Nephron (organoid): ENCODE data around the gene TAS2R40.

Experiments
- H3K27ac Mint-ChIP-seq, 3 experiments: 2 replicates each; pipeline ENCODE4 v1.8.0; 2020; ENCODE audit warnings: mixed read lengths in 3 of 3, mild to moderate bottlenecking in 2 of 3, moderate library complexity in 1 of 3
- H3K27me3 Mint-ChIP-seq: 2 replicates; pipeline ENCODE4 v1.8.0; 2021; ENCODE audit warnings: low read depth, mild to moderate bottlenecking, moderate library complexity, mixed read lengths
- H3K36me3 Mint-ChIP-seq: 2 replicates; pipeline ENCODE4 v1.8.0; 2020; ENCODE audit warnings: low read depth, mixed read lengths
- H3K4me1 Mint-ChIP-seq: 2 replicates; pipeline ENCODE4 v1.8.0; 2020; ENCODE audit warnings: mixed read lengths
- H3K4me3 Mint-ChIP-seq, 3 experiments: 2 replicates each; pipeline ENCODE4 v1.8.0; 2020; ENCODE audit warnings: mild to moderate bottlenecking in 3 of 3, mixed read lengths in 3 of 3, moderate library complexity in 2 of 3
- H3K9me3 Mint-ChIP-seq: 2 replicates; pipeline ENCODE4 v1.8.0; 2020; ENCODE audit warnings: mixed read lengths
- TF ChIP-seq, protein P1 (sequence below), 3 experiments: fragments of 200-600 bp; sonication (generic); IDR thresholded peaks; one replicate each; pipeline ENCODE4 v1.5.0; 2021; ENCODE audit warnings: antibody characterized with exemption in 3 of 3; ENCODE audit not compliant: unreplicated experiment in 3 of 3

TAS2R40 gene

DNA sequence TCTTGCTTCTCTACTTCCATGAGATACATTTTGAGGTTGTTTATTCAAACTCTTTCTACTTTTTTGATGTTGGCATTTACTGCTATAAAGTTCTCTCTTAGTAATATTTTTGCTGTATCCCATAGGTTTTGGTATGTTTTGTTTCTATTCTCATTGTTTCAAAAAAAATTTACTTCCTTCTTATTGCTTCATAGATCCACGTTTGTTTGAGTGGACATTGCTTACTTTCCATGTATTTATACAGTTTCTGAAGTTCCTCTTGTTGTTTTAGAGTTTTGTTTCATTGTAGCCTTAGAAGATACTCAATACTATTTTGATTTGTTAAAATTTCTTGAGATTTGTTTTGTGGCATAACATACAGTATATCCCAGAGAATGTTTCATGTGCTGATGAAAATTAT lies 13.7 kb downstream of the TAS2R40 start:
- TF ChIP-seq, protein P1, sequence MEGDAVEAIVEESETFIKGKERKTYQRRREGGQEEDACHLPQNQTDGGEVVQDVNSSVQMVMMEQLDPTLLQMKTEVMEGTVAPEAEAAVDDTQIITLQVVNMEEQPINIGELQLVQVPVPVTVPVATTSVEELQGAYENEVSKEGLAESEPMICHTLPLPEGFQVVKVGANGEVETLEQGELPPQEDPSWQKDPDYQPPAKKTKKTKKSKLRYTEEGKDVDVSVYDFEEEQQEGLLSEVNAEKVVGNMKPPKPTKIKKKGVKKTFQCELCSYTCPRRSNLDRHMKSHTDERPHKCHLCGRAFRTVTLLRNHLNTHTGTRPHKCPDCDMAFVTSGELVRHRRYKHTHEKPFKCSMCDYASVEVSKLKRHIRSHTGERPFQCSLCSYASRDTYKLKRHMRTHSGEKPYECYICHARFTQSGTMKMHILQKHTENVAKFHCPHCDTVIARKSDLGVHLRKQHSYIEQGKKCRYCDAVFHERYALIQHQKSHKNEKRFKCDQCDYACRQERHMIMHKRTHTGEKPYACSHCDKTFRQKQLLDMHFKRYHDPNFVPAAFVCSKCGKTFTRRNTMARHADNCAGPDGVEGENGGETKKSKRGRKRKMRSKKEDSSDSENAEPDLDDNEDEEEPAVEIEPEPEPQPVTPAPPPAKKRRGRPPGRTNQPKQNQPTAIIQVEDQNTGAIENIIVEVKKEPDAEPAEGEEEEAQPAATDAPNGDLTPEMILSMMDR (IDR thresholded peaks at IDR 0.05; ENCODE audit: unreplicated experiment in 3 of 3), result no peak
- Mint-ChIP-seq H3K4me3 (no peak overlapping the region), H3K36me3 (no peaks in the 10 kb centered on the region), H3K27me3 (peaks cover 5% of the 10 kb centered on the region), H3K9me3 (peaks cover 28% of the 10 kb centered on the region), H3K27ac (no peak overlapping the region), H3K4me1 (peaks cover 10% of the 10 kb centered on the region)

DNA sequence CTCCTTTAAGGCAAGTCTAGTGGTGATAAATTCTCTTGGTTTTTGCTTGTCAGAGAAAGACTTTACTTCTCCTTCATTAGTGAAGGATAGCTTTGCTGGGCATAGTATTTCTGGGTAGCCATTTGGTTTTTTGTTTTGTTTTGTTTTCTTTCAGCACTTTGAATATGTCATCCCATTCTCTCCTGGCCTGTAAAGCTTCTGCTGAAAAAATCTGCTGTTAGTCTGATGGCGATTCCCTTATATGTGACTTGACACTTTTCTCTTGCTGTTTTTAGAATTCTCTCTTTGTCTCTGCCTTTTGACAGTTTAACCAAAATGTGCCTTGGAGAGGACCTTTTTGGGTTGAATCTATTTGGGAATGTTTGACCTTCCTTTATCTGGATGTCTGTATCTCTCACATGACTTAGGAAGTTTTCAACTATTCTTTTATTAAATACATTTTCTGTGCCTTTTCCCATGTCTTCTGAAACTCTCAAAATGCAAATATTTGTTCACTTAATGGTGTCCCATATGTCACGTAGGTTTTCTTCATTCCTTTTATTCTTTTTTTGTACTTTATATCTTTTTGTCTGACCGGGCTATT lies 14.7 kb downstream of the TAS2R40 start:
- H3K36me3 Mint-ChIP-seq, result no peaks in the 10 kb centered on the region
- peaks cover 17% of the 10 kb centered on the region for H3K4me1 Mint-ChIP-seq
- TF ChIP-seq, protein P1 (IDR thresholded peaks at IDR 0.05; ENCODE audit: unreplicated experiment in 3 of 3), result no peak
- no peak overlapping the region for H3K4me3 Mint-ChIP-seq
- H3K27me3 Mint-ChIP-seq, result peaks cover 5% of the 10 kb centered on the region
- H3K27ac Mint-ChIP-seq, result no peak overlapping the region
- peaks cover 28% of the 10 kb centered on the region for H3K9me3 Mint-ChIP-seq

DNA sequence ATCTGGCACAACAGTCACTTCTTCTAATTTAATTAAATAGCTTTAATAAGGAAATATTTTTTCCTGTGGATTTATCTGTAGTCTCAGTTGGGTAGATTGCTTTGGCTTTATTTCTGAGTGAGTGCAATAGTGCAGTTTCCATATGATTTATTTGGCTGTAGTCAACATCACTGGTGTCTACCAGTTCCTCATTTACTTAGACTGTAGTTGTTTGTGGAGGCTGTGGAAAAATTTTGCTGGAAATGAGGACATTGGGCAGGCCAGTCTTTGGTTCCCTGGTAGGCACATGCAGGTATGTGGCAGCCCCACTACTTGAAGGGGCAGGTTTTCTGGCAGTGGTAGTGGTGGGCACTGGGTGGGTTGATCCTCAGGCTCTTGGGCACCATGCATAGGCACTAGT lies 15.5 kb downstream of the TAS2R40 start:
- Mint-ChIP-seq H3K9me3 (peaks cover 28% of the 10 kb centered on the region), H3K4me3 (no peak overlapping the region), H3K36me3 (no peaks in the 10 kb centered on the region), H3K27me3 (peaks cover 5% of the 10 kb centered on the region), H3K27ac (no peak overlapping the region), H3K4me1 (peaks cover 17% of the 10 kb centered on the region)
- TF ChIP-seq, protein P1 (IDR thresholded peaks at IDR 0.05; ENCODE audit: unreplicated experiment in 3 of 3), result no peak

DNA sequence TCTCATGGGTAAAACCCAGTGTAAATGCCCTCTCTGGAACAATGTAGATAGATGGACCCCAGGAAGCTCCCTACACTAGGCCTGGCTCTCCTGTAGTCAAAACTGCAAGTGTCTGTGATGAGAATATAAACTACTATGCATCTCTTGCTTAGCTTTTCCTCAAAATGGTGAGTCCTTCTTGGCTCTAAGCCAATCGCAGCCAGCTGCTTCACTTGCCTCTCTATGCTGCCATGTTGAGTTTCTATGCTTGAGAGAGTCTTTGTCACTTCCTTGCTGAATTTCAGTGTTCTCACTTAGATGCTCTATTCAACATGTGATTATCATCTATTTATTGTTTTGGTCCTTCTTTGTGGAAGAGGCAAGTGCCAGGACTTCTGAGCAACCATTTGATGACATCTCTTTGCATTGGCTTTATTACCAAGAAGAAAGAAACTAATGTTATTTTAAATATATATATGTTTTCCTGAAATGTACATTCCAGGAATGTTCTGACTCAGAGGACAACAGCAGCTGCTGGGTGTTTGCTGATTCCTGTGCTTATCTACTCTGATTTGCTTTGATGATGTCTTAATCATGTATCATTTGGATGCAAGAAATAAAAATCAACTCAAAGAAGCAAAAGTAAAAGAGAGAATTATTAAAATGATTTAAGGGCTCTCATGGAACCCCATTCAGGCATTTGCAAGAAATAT lies 16.6 kb downstream of the TAS2R40 start:
- Mint-ChIP-seq H3K4me3 (no peak overlapping the region), H3K27me3 (peaks cover 5% of the 10 kb centered on the region), H3K9me3 (peaks cover 28% of the 10 kb centered on the region), H3K36me3 (no peaks in the 10 kb centered on the region), H3K4me1 (peaks cover 22% of the 10 kb centered on the region), H3K27ac (no peak overlapping the region)
- TF ChIP-seq, protein P1 (IDR thresholded peaks at IDR 0.05; ENCODE audit: unreplicated experiment in 3 of 3), result no peak

DNA sequence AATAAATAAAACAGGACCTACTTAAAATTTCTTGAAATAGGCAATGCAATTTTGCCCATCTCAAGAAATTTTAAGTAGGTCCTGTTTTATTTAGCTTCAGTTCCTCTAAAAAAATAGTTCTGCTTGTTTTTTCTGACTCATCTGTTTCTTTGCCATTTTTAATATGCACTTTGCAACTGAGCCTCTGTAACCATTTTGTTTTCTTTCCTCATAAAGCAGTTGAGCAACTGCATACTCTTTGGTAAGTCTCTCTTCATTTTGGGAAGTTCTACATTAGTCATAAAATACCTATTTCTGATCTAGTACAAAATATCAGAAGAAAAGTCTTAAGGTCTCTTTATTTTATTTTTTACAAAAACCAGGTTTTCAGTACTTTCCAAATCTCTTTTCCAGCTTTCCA lies 18.0 kb downstream of the TAS2R40 start:
- Mint-ChIP-seq H3K9me3 (peaks cover 28% of the 10 kb centered on the region), H3K27ac (no peak overlapping the region), H3K36me3 (no peaks in the 10 kb centered on the region), H3K4me3 (no peak overlapping the region), H3K27me3 (peaks cover 10% of the 10 kb centered on the region), H3K4me1 (peaks cover 29% of the 10 kb centered on the region)
- TF ChIP-seq, protein P1 (IDR thresholded peaks at IDR 0.05; ENCODE audit: unreplicated experiment in 3 of 3), result no peak
